Measurements from ENCODE around the gene TRPC4AP. TPM values are rescaled to one million over a fixed set of nuclear protein-coding genes. Genes with fewer than 3 reads are reported as not detected.
"Not testable (repeated sequence)": the region's sequence is repeated elsewhere in the genome, so short reads cannot be mapped to it uniquely, and the experiment has no call there.

The TRPC4AP gene
- total RNA-seq, 2 donors from 2014 or later: 44.1 to 57.4 TPM

GRCh38 chr20:35117196-35117595 is 24.6 kb upstream of the TRPC4AP start:
- peaks cover 4 to 40% of the 10 kb centered on the region in 2 donors for H3K36me3 ChIP-seq (replicated peaks in 1 of 2; ENCODE audit: insufficient read depth in 1 of 2, low read depth in 2 of 2)
- no peaks in the 10 kb centered on the region for H3K27me3 ChIP-seq
- DNase-seq (no peak), ATAC-seq (no peak)
- intact Hi-C loops (cut with DNase I): no loop called here
- no peak overlapping the region for H3K4me3 ChIP-seq
- H3K4me1 ChIP-seq: no peaks in the 10 kb centered on the region
- H3K27ac ChIP-seq: no peak overlapping the region
- TF ChIP-seq, protein P1, sequence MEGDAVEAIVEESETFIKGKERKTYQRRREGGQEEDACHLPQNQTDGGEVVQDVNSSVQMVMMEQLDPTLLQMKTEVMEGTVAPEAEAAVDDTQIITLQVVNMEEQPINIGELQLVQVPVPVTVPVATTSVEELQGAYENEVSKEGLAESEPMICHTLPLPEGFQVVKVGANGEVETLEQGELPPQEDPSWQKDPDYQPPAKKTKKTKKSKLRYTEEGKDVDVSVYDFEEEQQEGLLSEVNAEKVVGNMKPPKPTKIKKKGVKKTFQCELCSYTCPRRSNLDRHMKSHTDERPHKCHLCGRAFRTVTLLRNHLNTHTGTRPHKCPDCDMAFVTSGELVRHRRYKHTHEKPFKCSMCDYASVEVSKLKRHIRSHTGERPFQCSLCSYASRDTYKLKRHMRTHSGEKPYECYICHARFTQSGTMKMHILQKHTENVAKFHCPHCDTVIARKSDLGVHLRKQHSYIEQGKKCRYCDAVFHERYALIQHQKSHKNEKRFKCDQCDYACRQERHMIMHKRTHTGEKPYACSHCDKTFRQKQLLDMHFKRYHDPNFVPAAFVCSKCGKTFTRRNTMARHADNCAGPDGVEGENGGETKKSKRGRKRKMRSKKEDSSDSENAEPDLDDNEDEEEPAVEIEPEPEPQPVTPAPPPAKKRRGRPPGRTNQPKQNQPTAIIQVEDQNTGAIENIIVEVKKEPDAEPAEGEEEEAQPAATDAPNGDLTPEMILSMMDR (IDR thresholded peaks at IDR 0.05): no peak
- TF ChIP-seq POLR2A (IDR thresholded peaks at IDR 0.05): no peak
- no peaks in the 10 kb centered on the region for H3K9me3 ChIP-seq

GRCh38 chr20:35116258-35116657 is 23.7 kb upstream of the TRPC4AP start:
- H3K4me3 ChIP-seq: no peak overlapping the region
- peaks cover 4 to 32% of the 10 kb centered on the region in 2 donors for H3K36me3 ChIP-seq (replicated peaks in 1 of 2; ENCODE audit: insufficient read depth in 1 of 2, low read depth in 2 of 2)
- intact Hi-C loops (cut with DNase I): no loop called here
- H3K9me3 ChIP-seq: no peaks in the 10 kb centered on the region
- TF ChIP-seq, protein P1 (IDR thresholded peaks at IDR 0.05): no peak
- TF ChIP-seq POLR2A (IDR thresholded peaks at IDR 0.05): no peak
- no peak overlapping the region for H3K27ac ChIP-seq
- whole genome bisulfite sequencing, 2 donors: 92 to 95% methylated on average over 4 of the region's 4 CpGs
- H3K27me3 ChIP-seq: no peaks in the 10 kb centered on the region
- H3K4me1 ChIP-seq: no peaks in the 10 kb centered on the region
- no peak for DNase-seq
- no peak for ATAC-seq

- DNase-seq (no peak), ATAC-seq (no peak)
- H3K27ac ChIP-seq: no peak overlapping the region
- TF ChIP-seq POLR2A (IDR thresholded peaks at IDR 0.05): no peak
- TF ChIP-seq, protein P1 (IDR thresholded peaks at IDR 0.05): no peak
- no peak overlapping the region for H3K4me3 ChIP-seq
- intact Hi-C loops (cut with DNase I): no loop called here
- peaks cover 4 to 28% of the 10 kb centered on the region in 2 donors for H3K36me3 ChIP-seq (replicated peaks in 1 of 2; ENCODE audit: insufficient read depth in 1 of 2, low read depth in 2 of 2)
- H3K4me1 ChIP-seq: no peaks in the 10 kb centered on the region
- no peaks in the 10 kb centered on the region for H3K9me3 ChIP-seq
- H3K27me3 ChIP-seq: no peaks in the 10 kb centered on the region
- 83 to 87% methylated on average over 8 to 11 of the region's 11 CpGs for WGBS, 2 donors
Measured at GRCh38 chr20:35115606-35116005, 23.0 kb upstream of the TRPC4AP start.

GRCh38 chr20:35112276-35112675 is 19.7 kb upstream of the TRPC4AP start:
- H3K36me3 ChIP-seq (replicated peaks in 1 of 2; ENCODE audit: insufficient read depth in 1 of 2, low read depth in 2 of 2); H3K27me3 ChIP-seq; H3K4me1 ChIP-seq; DNase-seq; H3K27ac ChIP-seq; intact Hi-C loops (cut with DNase I); H3K4me3 ChIP-seq; H3K9me3 ChIP-seq; ATAC-seq: not testable (repeated sequence)
- 88 to 96% methylated on average over 5 of the region's 5 CpGs for WGBS, 2 donors

DNA sequence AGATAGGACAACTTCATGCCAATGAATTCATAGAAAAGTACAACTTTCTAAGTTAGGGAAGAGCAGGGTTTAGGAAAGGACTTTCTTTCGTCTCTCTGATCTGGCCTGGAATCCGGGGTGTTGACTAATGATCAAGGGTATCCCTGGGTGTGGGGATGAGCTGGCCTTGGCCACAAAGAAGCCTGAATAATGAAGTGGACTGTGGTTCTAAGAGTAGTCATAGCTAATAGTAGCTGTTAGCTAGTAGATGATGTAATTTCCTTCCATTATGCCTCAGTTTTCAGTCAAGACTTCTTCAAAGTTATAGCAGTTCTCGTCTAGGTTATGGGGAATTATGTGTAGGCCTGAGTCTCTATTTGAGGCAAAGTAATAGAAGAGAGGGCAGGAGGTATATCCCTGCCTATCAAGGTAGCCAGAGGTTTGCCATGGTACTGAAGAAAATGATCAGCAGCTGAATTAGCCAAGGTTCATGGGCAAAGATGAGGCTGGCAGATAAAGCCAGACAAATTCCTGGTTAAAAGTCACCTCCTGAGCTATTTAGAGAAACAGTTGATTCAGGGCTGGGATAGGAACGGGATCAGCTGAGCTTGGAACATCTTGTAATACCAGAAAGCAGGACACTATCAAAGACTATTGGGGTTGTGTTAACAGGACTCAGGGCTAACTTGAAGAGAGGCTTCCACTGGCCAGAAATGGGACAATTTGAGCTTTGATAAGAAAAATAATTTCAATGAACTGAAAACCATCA is 18.7 kb upstream of the TRPC4AP start:
- Histone ChIP-seq H3K27me3 (no peaks in the 10 kb centered on the region), H3K36me3 (replicated peaks in 1 of 2; ENCODE audit: insufficient read depth in 1 of 2, low read depth in 2 of 2) (peaks cover 0 to 7% of the 10 kb centered on the region in 2 donors), H3K9me3 (no peaks in the 10 kb centered on the region), H3K4me1 (no peaks in the 10 kb centered on the region), H3K27ac (no peak overlapping the region), H3K4me3 (no peak overlapping the region)
- DNase-seq (no peak), ATAC-seq (no peak)
- no peak for TF ChIP-seq POLR2A (IDR thresholded peaks at IDR 0.05)
- TF ChIP-seq, protein P1 (IDR thresholded peaks at IDR 0.05): no peak
- 80 to 82% methylated on average over 4 of the region's 4 CpGs for WGBS, 2 donors
- intact Hi-C loops (cut with DNase I): no loop called here
